Uterus (tissue), 4 donors: ENCODE measurements around the gene APBB3. TPM values are rescaled to one million over a fixed set of nuclear protein-coding genes. Genes with fewer than 3 reads are reported as not detected.
"Not testable (repeated sequence)": the region's sequence is repeated elsewhere in the genome, so short reads cannot be mapped to it uniquely, and the experiment has no call there.

Source experiments
- DNase-seq, 2 donors: peaks; one replicate each; pipeline ENCODE4 v3.0.0-alpha.2; 2019 to 2020
- H3K27ac ChIP-seq, 2 donors: fragments of 200-600 bp; sonication (generic); 1 replicate in 1 of 2; 2 replicates in 1 of 2; pipeline ENCODE4 v1.5.1; 2016 to 2018
- H3K27me3 ChIP-seq, 2 donors: fragments of 200-600 bp; sonication (generic); one replicate each; pipeline ENCODE4 v1.5.1; 2018 to 2019; ENCODE audit warnings: control low read depth in 1 of 2
- H3K36me3 ChIP-seq, 2 donors: fragments of 200-600 bp; sonication (generic); one replicate each; pipeline ENCODE4 v1.5.1; 2019; ENCODE audit warnings: control low read depth in 1 of 2
- H3K4me1 ChIP-seq, 2 donors: fragments of 200-600 bp; sonication (generic); one replicate each; pipeline ENCODE4 v1.5.1; 2018 to 2019; ENCODE audit warnings: control low read depth in 1 of 2
- H3K4me3 ChIP-seq, 2 donors: fragments of 200-600 bp; sonication (generic); 1 replicate in 1 of 2; 2 replicates in 1 of 2; pipeline ENCODE4 v1.5.1; 2018 to 2019; ENCODE audit warnings: mild to moderate bottlenecking in 1 of 2
- H3K9me3 ChIP-seq, 2 donors: fragments of 200-600 bp; sonication (generic); one replicate each; pipeline ENCODE4 v1.5.1; 2019; ENCODE audit warnings: control low read depth in 1 of 2
- CTCF ChIP-seq, 4 experiments: fragments of 200-600 bp in 2 of 4; fragments of 450-650 bp in 2 of 4; sonication (generic) in 2 of 4; IDR thresholded peaks; one replicate each; pipeline ENCODE4 v1.5.1; 2016 to 2019; ENCODE audit warnings: antibody characterized with exemption in 4 of 4, mild to moderate bottlenecking in 2 of 4, moderate library complexity in 1 of 4
- POLR2A ChIP-seq, 2 donors: fragments of 450-650 bp; IDR thresholded peaks; one replicate each; pipeline ENCODE4 v1.6.1; 2016; ENCODE audit warnings: antibody characterized with exemption in 2 of 2, mild to moderate bottlenecking in 1 of 2, moderate library complexity in 1 of 2
- intact Hi-C: fragments of 100-400 bp; cut with DNase I; formaldehyde crosslinking; loops from one replicate; pipeline ENCODE4 v1.15.1; 2023; ENCODE audit warnings: low total_unique reads
- total RNA-seq, 4 donors: library from RNA; depleted of rRNA in 3 of 4; stranded (reverse); fragments of >200 nt in 3 of 4; gene quantifications; one replicate each; pipeline versions ENCODE4 v1.1.0 to v1.2.4, GENCODE V29; 2014 to 2023
- donor health status: DM: yes; HTN: yes; CAD: no.

APBB3 gene
- total RNA-seq, 4 donors from 2014 or later, result 6.5 to 54.7 (median 27.4) TPM

DNA sequence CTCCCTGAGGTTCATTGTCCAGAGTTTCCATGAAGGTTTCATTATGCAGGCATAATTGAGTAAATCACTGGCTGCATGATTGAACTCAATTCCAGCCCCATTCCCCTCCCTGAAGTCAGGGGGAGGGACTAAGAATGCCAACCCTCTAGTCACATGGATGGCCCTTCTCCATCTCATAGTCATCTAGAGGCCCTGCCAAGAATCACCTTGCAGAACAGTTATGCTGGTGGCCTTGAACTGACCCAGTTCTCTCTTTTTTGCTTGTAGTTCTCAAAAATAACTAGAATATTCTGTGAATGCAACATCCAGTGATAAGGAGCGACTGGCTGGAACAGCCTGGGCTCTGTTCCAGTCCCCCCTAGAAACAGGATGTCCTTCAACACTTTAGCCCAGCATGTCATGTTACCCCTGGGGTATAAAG lies 31.9 kb upstream of the APBB3 start:
- H3K9me3 ChIP-seq, result no peaks in the 10 kb centered on the region
- H3K4me3 ChIP-seq, result no peak overlapping the region
- H3K27ac ChIP-seq, result no peak overlapping the region
- no peaks in the 10 kb centered on the region for H3K27me3 ChIP-seq
- H3K4me1 ChIP-seq, result no peaks in the 10 kb centered on the region
- DNase-seq, result no peak
- no peaks in the 10 kb centered on the region for H3K36me3 ChIP-seq
- intact Hi-C loops, result no loop called here
- TF ChIP-seq CTCF (IDR thresholded peaks at IDR 0.05) (no peak), POLR2A (IDR thresholded peaks at IDR 0.05) (no peak)

DNA sequence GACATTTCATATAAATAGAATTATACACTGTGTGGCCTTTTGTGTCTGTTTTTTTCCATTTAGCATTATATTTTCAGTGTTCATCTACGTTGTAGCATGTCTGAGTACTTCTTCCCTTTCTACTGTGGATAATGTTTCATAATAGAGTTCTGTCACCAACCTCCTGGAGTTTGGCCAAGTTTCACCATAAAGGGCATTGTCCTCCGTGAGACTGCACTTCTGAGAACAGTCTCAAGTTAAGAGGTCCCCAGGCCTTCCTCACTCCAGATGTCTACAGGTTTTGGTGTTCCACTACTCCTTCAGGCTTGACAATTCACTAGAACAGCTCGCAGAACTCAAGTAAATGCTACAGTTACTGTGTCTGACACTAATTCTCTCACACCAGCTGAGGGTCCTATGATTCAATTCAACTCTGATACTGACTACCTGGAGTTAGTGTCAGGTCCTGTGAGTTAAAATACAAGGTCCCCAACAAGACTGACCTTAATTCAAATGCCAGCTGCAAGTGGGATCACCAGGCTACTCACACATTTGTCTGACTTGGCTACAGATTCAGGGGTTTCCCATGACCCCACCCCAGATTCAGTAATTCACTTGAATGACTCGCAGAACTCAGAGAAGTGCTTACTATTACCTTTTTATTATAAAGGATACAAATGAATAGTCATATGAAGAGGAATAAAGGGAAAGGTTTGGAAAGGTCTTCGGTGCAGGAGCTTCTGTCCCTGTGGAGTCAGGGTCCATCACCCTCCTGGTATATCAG lies 31.3 kb upstream of the APBB3 start:
- Histone ChIP-seq H3K9me3 (no peaks in the 10 kb centered on the region), H3K36me3 (no peaks in the 10 kb centered on the region), H3K4me1 (no peaks in the 10 kb centered on the region), H3K4me3 (no peak overlapping the region), H3K27ac (no peak overlapping the region), H3K27me3 (no peaks in the 10 kb centered on the region)
- TF ChIP-seq CTCF (IDR thresholded peaks at IDR 0.05) (no peak), POLR2A (IDR thresholded peaks at IDR 0.05) (no peak)
- DNase-seq, result no peak
- intact Hi-C loops, result no loop called here

DNA sequence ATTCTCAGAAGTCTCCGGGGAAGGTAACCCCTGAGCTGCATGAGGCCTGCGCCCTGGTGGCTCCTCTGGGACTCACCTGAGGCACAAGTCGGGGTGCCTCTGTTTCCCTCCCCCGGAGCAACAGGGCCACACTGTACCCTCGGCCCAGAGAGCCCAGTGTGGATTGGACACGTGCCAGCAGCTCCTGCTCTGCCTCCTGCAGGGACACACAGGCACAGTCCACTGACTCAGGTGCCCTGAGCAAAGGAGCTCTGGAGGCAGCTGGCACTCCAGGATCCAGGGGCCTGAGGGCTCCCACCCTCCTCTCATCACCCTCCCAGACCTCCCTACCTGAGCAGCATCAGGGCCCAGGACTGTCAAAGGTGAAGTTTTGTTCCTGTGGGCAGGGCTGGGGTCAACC lies 29.8 kb upstream of the APBB3 start:
- intact Hi-C loops, result no loop called here
- Histone ChIP-seq H3K36me3 (no peaks in the 10 kb centered on the region), H3K27ac (no peak overlapping the region), H3K4me1 (no peaks in the 10 kb centered on the region), H3K9me3 (no peaks in the 10 kb centered on the region), H3K27me3 (no peaks in the 10 kb centered on the region), H3K4me3 (no peak overlapping the region)
- no peak for DNase-seq
- TF ChIP-seq CTCF (IDR thresholded peaks at IDR 0.05), result no peak
- no peak for TF ChIP-seq POLR2A (IDR thresholded peaks at IDR 0.05)

DNA sequence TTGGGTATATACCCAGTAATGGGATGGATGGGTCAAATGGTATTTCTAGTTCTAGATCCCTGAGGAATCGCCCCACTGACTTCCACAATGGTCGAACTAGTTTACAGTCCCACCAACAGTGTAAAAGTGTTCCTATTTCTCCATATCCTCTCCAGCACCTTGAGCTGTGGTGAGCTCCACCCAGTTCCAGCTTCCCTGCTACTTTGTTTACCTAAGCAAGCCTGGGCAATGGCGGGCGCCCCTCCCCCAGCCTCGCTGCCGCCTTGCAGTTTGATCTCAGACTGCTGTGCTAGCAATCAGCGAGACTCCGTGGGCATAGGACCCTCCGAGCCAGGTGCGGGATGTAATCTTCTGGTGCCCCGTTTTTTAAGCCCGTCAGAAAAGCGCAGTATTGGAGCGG lies 28.7 kb upstream of the APBB3 start:
- H3K4me3 ChIP-seq, DNase-seq, H3K9me3 ChIP-seq, H3K27ac ChIP-seq, H3K4me1 ChIP-seq, H3K27me3 ChIP-seq, intact Hi-C loops, H3K36me3 ChIP-seq: not testable (repeated sequence)

DNA sequence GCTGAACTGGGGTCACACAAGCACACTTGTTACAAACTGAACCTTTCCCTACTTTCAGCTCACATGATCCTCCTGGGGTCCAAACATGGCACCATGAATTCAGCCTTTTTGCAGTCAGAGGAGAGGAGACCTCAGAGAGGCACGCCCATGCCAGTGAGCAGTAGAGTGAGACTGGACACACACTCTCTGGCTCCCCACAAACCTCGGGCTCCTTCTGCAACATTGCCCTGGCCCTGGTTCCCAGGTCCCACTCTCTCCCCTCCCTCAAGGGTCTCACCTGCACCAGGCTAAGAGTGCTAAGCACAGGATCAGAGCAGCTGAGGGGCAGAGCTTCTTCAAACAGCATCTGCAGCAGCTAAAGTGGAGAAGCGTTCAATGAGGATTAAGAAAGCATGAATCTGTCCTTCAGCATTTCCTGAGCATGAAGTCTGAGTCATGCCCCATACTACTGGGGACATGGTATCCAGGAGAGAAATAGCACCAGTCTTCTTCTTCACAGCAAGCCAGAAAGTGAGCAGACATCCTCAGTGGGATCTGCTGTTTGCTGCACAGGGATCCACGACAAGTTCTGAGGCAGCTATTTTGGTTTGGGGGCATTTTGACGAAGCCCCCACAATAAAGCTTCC lies 27.5 kb upstream of the APBB3 start:
- Histone ChIP-seq H3K9me3 (no peaks in the 10 kb centered on the region), H3K27ac (no peak overlapping the region), H3K36me3 (no peaks in the 10 kb centered on the region), H3K4me3 (no peak overlapping the region), H3K4me1 (no peaks in the 10 kb centered on the region), H3K27me3 (no peaks in the 10 kb centered on the region)
- intact Hi-C loops, result no loop called here
- TF ChIP-seq POLR2A (IDR thresholded peaks at IDR 0.05) (no peak), CTCF (IDR thresholded peaks at IDR 0.05) (no peak)
- no peak for DNase-seq
